ENCODE data around the gene PDGFD. TPM values are rescaled to one million over a fixed set of nuclear protein-coding genes. Genes with fewer than 3 reads are reported as not detected.

PDGFD gene
- polyA plus RNA-seq, 1 donor from 2014 or later, result 1.0 TPM

- Histone ChIP-seq H3K36me3 (ENCODE audit: insufficient read depth, low read length) (no peaks in the 10 kb centered on the region), H3K4me2 (ENCODE audit: low read length) (no peak overlapping the region), H3K9ac (ENCODE audit: low read length) (no peak overlapping the region), H3K27ac (ENCODE audit: low read length) (no peak overlapping the region), H3K9me2 (ENCODE audit: insufficient read depth, low read length) (no peaks in the 10 kb centered on the region), H3K4me3 (ENCODE audit: low read length) (no peak overlapping the region), H2AFZ (ENCODE audit: low read depth, low read length) (no peak overlapping the region), H3K27me3 (ENCODE audit: insufficient read depth, low read depth, low read length) (no peaks in the 10 kb centered on the region), H4K20me1 (ENCODE audit: insufficient read depth) (no peaks in the 10 kb centered on the region), H3K79me2 (replicated peaks; ENCODE audit: insufficient read depth, low read length) (no peaks in the 10 kb centered on the region), H3F3A (ENCODE audit: insufficient read depth, low read length, poor library complexity, severe bottlenecking) (no peaks in the 10 kb centered on the region), H3K9me3 (ENCODE audit: low read length) (no peaks in the 10 kb centered on the region)
- TF ChIP-seq EZH2 (IDR thresholded peaks at IDR 0.05; ENCODE audit: borderline replicate concordance, insufficient read depth, low read length, poor library complexity, severe bottlenecking), result no peak
- no peak for TF ChIP-seq RAD21 (conservative IDR thresholded peaks at IDR 0.05)
- no peak for TF ChIP-seq MXI1 (conservative IDR thresholded peaks at IDR 0.05; ENCODE audit: poor library complexity, severe bottlenecking)
- TF ChIP-seq REST (IDR thresholded peaks at IDR 0.05; ENCODE audit: borderline replicate concordance), result no peak
- TF ChIP-seq TAF1 (IDR thresholded peaks at IDR 0.05; ENCODE audit: low read depth), result no peak
- TF ChIP-seq POLR2AphosphoS5 (IDR thresholded peaks at IDR 0.05), result no peak
- no peak for TF ChIP-seq CTCF (IDR thresholded peaks at IDR 0.05; ENCODE audit: poor library complexity, severe bottlenecking)
- no peak for TF ChIP-seq SMC3 (conservative IDR thresholded peaks at IDR 0.05; ENCODE audit: poor library complexity)
- TF ChIP-seq EP300 (conservative IDR thresholded peaks at IDR 0.05; ENCODE audit: poor library complexity, severe bottlenecking), result no peak
Observed at GRCh38 chr11:104054911-104055529, 108.9 kb downstream of the PDGFD start.

- Histone ChIP-seq H4K20me1 (ENCODE audit: insufficient read depth) (no peaks in the 10 kb centered on the region), H3K4me3 (ENCODE audit: low read length) (no peak overlapping the region), H3K9me2 (ENCODE audit: insufficient read depth, low read length) (no peaks in the 10 kb centered on the region), H3K36me3 (ENCODE audit: insufficient read depth, low read length) (no peaks in the 10 kb centered on the region), H3K27ac (ENCODE audit: low read length) (no peak overlapping the region), H3K4me2 (ENCODE audit: low read length) (no peak overlapping the region), H3K27me3 (ENCODE audit: insufficient read depth, low read depth, low read length) (no peaks in the 10 kb centered on the region), H3K79me2 (replicated peaks; ENCODE audit: insufficient read depth, low read length) (no peaks in the 10 kb centered on the region), H3K9ac (ENCODE audit: low read length) (no peak overlapping the region), H3F3A (ENCODE audit: insufficient read depth, low read length, poor library complexity, severe bottlenecking) (no peaks in the 10 kb centered on the region), H3K9me3 (ENCODE audit: low read length) (no peaks in the 10 kb centered on the region), H2AFZ (ENCODE audit: low read depth, low read length) (no peak overlapping the region)
- no peak for TF ChIP-seq POLR2AphosphoS5 (IDR thresholded peaks at IDR 0.05)
Observed at GRCh38 chr11:104053743-104054478, 110.0 kb downstream of the PDGFD start.

All from neural cell (in vitro differentiated cells).